A673 (cell line): Measurements from ENCODE around the gene FTO. TPM values are rescaled to one million over a fixed set of nuclear protein-coding genes. Genes with fewer than 3 reads are reported as not detected.

Experiments used
- BruUV-seq: library from RNA; stranded (reverse); fragments of 400-500 nt; replicated peaks from 2 replicates; lab custom pipeline; 2021; lab: Mats Ljungman, UMichigan
- CTCF ChIA-PET: fragments of 300-600 bp; sonication (Branson Sonifier 250); formaldehyde crosslinking; loops from one replicate; lab custom pipeline; 2022; ENCODE audit warnings: antibody characterized with exemption; lab: Charles Lee
- POLR2A ChIA-PET: fragments of 300-600 bp; sonication (Branson Sonifier 250); formaldehyde crosslinking; loops from one replicate; lab custom pipeline; 2022; ENCODE audit warnings: antibody characterized with exemption; ENCODE audit not compliant: low non-redundant PET; lab: Charles Lee
- DNase-seq: peaks from one replicate; pipeline ENCODE4 v3.0.0-alpha.2; 2015; ENCODE audit warnings: low spot score
- H3K27ac ChIP-seq: fragments of 200-600 bp; sonication (generic); 2 replicates; pipeline ENCODE4 v1.5.1; 2016; ENCODE audit warnings: mixed run types, low read depth, mild to moderate bottlenecking, mixed read lengths, antibody characterized with exemption, low read length; ENCODE audit not compliant: poor library complexity, severe bottlenecking
- H3K27me3 ChIP-seq: fragments of 200-600 bp; sonication (generic); replicated peaks from 2 replicates; pipeline ENCODE4 v1.6.1; 2017; ENCODE audit warnings: mixed run types, low read depth, mild to moderate bottlenecking, mixed read lengths, antibody characterized with exemption, low read length; ENCODE audit not compliant: insufficient read depth, poor library complexity
- H3K36me3 ChIP-seq: fragments of 200-600 bp; sonication (generic); 2 replicates; pipeline ENCODE4 v1.6.1; 2016; ENCODE audit warnings: mixed run types, mild to moderate bottlenecking, mixed read lengths, antibody characterized with exemption, low read length; ENCODE audit not compliant: insufficient read depth, poor library complexity, severe bottlenecking
- H3K4me1 ChIP-seq: fragments of 200-600 bp; sonication (generic); 2 replicates; pipeline ENCODE4 v1.6.1; 2017; ENCODE audit warnings: mixed run types, mild to moderate bottlenecking, mixed read lengths, antibody characterized with exemption, low read length; ENCODE audit not compliant: insufficient read depth, poor library complexity, severe bottlenecking
- H3K4me3 ChIP-seq: fragments of 200-600 bp; sonication (generic); 2 replicates; pipeline ENCODE4 v1.5.1; 2016; ENCODE audit warnings: low read depth, mixed run types, mild to moderate bottlenecking, mixed read lengths, low read length; ENCODE audit not compliant: poor library complexity, severe bottlenecking
- H3K9me3 ChIP-seq: fragments of 200-600 bp; sonication (generic); 2 replicates; pipeline ENCODE4 v1.6.1; 2016; ENCODE audit warnings: mixed run types, low read depth, mild to moderate bottlenecking, mixed read lengths, antibody characterized with exemption, low read length; ENCODE audit not compliant: poor library complexity, severe bottlenecking
- CTCF ChIP-seq: fragments of 300-800, 200-600 bp; sonication (generic); conservative IDR thresholded peaks from 2 replicates; pipeline ENCODE4 v1.5.1; 2017; ENCODE audit warnings: low read depth, mild to moderate bottlenecking, antibody characterized with exemption, low read length, moderate library complexity, mixed read lengths
- EZH2 ChIP-seq: fragments of 200-600 bp; sonication (generic); IDR thresholded peaks from 2 replicates; pipeline ENCODE4 v1.6.1; 2017; ENCODE audit warnings: borderline replicate concordance, low read depth, mild to moderate bottlenecking, mixed read lengths, antibody characterized with exemption, low read length; ENCODE audit not compliant: poor library complexity, severe bottlenecking
- intact Hi-C: fragments of 100-400 bp; cut with micrococcal nuclease; formaldehyde crosslinking; loops from one replicate; pipeline ENCODE4 v1.10.0; 2022; ENCODE audit not compliant: unreplicated experiment
- total RNA-seq: library from RNA; stranded (reverse); gene quantifications from 2 replicates; pipeline ENCODE4 v1.2.3, GENCODE V29; 2021

The FTO gene
- total RNA-seq, 1 experiment from 2014 or later, result 73.4 TPM

- BruUV-seq, result no TSS peak
- TF ChIP-seq CTCF (no peak), EZH2 (no peak)
- Histone ChIP-seq H3K4me3 (no peak overlapping the region), H3K4me1 (no peaks in the 10 kb centered on the region), H3K9me3 (no peaks in the 10 kb centered on the region), H3K27me3 (no peaks in the 10 kb centered on the region), H3K27ac (no peak overlapping the region), H3K36me3 (no peaks in the 10 kb centered on the region)
- ChIA-PET POLR2A (no interaction called here), CTCF (no interaction called here)
- DNase-seq, result no peak
- intact Hi-C loops, result no loop called here
Observed at GRCh38 chr16:53855056-53855455, 151.1 kb downstream of the FTO start.

- no peak overlapping the region for H3K27ac ChIP-seq
- H3K36me3 ChIP-seq, result no peaks in the 10 kb centered on the region
- H3K4me3 ChIP-seq, result no peak overlapping the region
- no peak for DNase-seq
- TF ChIP-seq CTCF, result no peak
- TF ChIP-seq EZH2, result no peak
- H3K4me1 ChIP-seq, result no peaks in the 10 kb centered on the region
- POLR2A ChIA-PET, result no interaction called here
- no peaks in the 10 kb centered on the region for H3K27me3 ChIP-seq
- no peaks in the 10 kb centered on the region for H3K9me3 ChIP-seq
- intact Hi-C loops, result no loop called here
- CTCF ChIA-PET, result no interaction called here
- no TSS peak for BruUV-seq
Observed at GRCh38 chr16:53855511-53855910, 151.6 kb downstream of the FTO start.

GRCh38 chr16:53859995-53860540, 156.1 kb downstream of the FTO start:
- no peak overlapping the region for H3K4me3 ChIP-seq
- no peaks in the 10 kb centered on the region for H3K4me1 ChIP-seq
- H3K36me3 ChIP-seq, result no peaks in the 10 kb centered on the region
- no peaks in the 10 kb centered on the region for H3K9me3 ChIP-seq
- CTCF ChIA-PET, result no interaction called here
- TF ChIP-seq EZH2, result no peak
- TF ChIP-seq CTCF, result no peak
- H3K27me3 ChIP-seq, result no peaks in the 10 kb centered on the region
- no peak overlapping the region for H3K27ac ChIP-seq
- no peak for DNase-seq
- no TSS peak for BruUV-seq
- intact Hi-C loops, result no loop called here
- POLR2A ChIA-PET, result no interaction called here
